ENCODE data around the gene CTNNA2. TPM values are rescaled to one million over a fixed set of nuclear protein-coding genes. Genes with fewer than 3 reads are reported as not detected.
"Not testable (repeated sequence)": the region's sequence is repeated elsewhere in the genome, so short reads cannot be mapped to it uniquely, and the experiment has no call there.

Gene CTNNA2
- total RNA-seq, 4 donors from 2014 or later, result 0.19 TPM; not detected in 3

- DNase-seq (ENCODE audit: low spot score) (no peak), ATAC-seq (ENCODE audit: low FRiP score) (no peak)
- TF ChIP-seq CTCF (IDR thresholded peaks at IDR 0.05), result no peak
These were observed 677.3 kb downstream of the CTNNA2 start for GRCh38 chr2:80190166-80190565.

GRCh38 chr2:80193566-80193965 is 680.7 kb downstream of the CTNNA2 start:
- no peak for ATAC-seq (ENCODE audit: low FRiP score)

GRCh38 chr2:80195034-80195433 is 682.2 kb downstream of the CTNNA2 start:
- no peak for TF ChIP-seq CTCF (IDR thresholded peaks at IDR 0.05)
- DNase-seq (ENCODE audit: low spot score) (no peak), ATAC-seq (ENCODE audit: low FRiP score) (no peak)

More at GRCh38 chr2:80193566-80193965, 680.7 kb downstream of the CTNNA2 start:
- DNase-seq (ENCODE audit: low spot score), result no peak
- no peak for TF ChIP-seq CTCF (IDR thresholded peaks at IDR 0.05)

DNA sequence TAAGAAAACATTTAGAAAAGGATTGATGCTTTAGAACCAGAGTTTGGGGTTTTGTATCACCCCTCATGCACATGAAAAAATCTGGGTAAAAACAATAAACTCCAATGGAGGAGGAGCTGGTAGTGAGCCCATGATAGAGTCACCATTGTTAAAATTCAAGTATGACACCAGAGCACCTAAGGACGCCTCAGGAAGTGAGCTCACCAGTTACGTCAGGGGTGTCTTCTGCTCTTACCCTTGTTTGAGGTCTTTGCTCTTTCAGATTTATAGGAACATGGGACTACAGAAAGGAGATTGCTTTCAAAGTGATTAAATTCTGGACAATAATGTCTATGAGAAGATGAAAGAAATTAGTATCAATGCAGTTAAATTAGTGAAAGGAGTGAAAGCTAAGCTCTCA is 685.2 kb downstream of the CTNNA2 start:
- no peak for TF ChIP-seq CTCF (IDR thresholded peaks at IDR 0.05)
- ATAC-seq (ENCODE audit: low FRiP score) (no peak), DNase-seq (ENCODE audit: low spot score) (no peak)

DNA sequence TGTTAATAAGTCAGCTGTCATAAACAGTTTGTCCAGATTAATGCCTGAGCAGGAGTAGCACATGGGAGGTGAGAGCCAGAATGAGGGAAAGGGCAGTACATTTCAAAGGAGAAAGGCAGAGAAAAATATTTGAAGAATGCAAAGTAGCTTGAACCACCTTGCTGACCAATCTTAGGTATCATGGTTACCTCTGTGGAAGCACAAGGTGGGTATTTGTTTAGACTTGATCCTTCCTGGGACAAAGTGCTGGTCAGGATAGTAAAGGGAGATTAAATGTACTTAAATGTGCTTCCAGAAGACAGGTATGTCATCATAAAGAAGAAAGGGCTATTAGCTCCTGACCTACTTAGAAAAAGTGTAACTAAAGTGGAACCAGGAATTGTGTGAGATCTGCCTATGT is 686.7 kb downstream of the CTNNA2 start:
- DNase-seq (ENCODE audit: low spot score) (no peak), ATAC-seq (ENCODE audit: low FRiP score) (no peak)
- TF ChIP-seq CTCF (IDR thresholded peaks at IDR 0.05), result no peak

GRCh38 chr2:80203929-80204328 is 691.1 kb downstream of the CTNNA2 start:
- not testable (repeated sequence) for DNase-seq (ENCODE audit: low spot score); ATAC-seq (ENCODE audit: low FRiP score)

DNA sequence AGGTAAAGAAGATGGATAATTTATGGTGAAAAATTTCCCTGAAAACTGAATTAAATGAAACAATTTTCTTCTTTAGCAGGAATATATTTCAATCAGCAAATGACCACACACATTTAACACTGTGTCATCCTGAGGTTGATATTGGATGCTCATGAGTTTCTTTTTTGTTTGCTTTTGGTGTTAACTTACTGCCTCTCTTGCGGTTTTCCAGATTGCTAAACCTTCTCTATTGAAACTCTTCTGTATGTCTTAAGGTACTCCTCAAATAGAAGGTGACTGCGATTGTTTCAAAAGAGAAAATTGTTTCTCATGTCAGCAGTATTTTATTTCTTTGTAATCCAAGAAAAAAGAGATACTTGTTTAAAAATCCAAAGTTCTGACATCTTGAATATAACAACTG is 692.6 kb downstream of the CTNNA2 start:
- DNase-seq (ENCODE audit: low spot score) (no peak), ATAC-seq (ENCODE audit: low FRiP score) (no peak)
- TF ChIP-seq CTCF (IDR thresholded peaks at IDR 0.05), result no peak

DNA sequence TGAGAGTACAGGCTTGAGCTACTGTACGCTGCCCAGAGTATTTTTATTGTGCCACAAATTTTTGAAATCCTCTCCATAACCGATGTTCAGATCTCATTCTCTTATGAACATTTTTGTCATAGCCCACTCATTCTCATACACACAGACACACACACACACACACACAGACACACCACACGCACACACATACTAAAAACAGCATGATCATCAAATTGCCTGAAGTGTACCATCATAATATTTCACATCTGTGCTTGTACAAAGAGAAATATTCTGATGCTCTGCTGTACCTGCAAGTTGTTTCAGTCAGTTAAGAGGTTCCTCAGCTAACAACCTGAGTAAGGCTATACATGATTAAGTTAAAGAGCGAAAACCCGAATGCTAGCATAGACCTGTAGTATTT is 696.6 kb downstream of the CTNNA2 start:
- DNase-seq (ENCODE audit: low spot score) (no peak), ATAC-seq (ENCODE audit: low FRiP score) (no peak)

More for the DNA sequence above, 696.6 kb downstream of the CTNNA2 start:
- TF ChIP-seq CTCF (IDR thresholded peaks at IDR 0.05), result no peak

Measured in omental fat pad (tissue), 4 donors.